LHCN-M2 (cell line): ENCODE results near the gene PDLIM5. TPM values are rescaled to one million over a fixed set of nuclear protein-coding genes. Genes with fewer than 3 reads are reported as not detected.
"Not testable (repeated sequence)": the region's sequence is repeated elsewhere in the genome, so short reads cannot be mapped to it uniquely, and the experiment has no call there.

Experiments
- DNase-seq: peaks from one replicate; pipeline ENCODE4 v3.0.0-alpha.2; 2012; ENCODE audit warnings: low read depth
- total RNA-seq: library from RNA; depleted of rRNA; stranded (reverse); fragments of >200 nt; gene quantifications from 2 replicates; pipeline ENCODE4 v1.2.3, GENCODE V29; 2014

Gene PDLIM5
- total RNA-seq, 1 experiment from 2014 or later, result 73.1 TPM

DNA sequence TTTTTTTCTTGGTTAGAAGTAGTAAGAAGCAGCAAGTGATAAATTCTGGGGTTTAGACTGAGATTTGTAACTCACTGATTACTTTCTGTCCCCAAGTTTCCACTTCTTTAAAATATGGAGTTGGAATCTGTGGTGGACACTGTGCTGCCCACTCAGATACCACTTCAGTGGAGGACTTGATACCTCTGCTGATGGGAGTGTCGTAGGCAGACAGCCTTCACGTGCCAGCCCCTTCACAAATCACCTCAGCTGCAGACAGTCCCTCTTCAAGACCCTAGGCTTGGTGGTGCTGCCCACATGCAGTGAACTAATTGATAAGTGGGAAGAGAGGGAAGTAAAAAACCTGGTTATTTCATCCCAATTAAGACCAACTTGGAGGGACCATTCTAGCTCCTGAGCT lies 139.5 kb downstream of the PDLIM5 start:
- DNase-seq, result no peak

DNA sequence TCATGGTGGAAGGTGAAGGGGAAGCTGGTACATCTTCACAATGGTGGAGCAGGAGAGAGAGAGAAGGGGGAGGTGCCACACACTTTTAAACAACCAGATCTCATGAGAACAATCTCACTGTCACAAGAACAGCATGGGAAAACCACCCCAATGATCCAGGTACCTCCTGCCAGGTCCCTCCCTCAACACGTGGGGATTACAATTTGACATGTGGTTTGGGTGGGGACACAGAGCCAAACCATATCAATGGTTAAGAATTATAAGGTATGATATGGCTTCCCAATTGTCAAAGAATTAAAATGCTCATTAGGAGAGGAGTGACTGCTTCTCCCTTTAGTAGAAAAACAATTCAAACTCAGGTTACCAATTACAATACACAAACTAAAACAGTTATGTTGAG lies 143.3 kb downstream of the PDLIM5 start:
- no peak for DNase-seq

- DNase-seq, result peak; percentile 60
Measured at GRCh38 chr4:94595880-94596483, 144.2 kb downstream of the PDLIM5 start.

- DNase-seq, result no peak
Measured at GRCh38 chr4:94598758-94599157, 147.0 kb downstream of the PDLIM5 start.

- peak; percentile 62 for DNase-seq
Measured at GRCh38 chr4:94603170-94603747, 151.5 kb downstream of the PDLIM5 start.

DNA sequence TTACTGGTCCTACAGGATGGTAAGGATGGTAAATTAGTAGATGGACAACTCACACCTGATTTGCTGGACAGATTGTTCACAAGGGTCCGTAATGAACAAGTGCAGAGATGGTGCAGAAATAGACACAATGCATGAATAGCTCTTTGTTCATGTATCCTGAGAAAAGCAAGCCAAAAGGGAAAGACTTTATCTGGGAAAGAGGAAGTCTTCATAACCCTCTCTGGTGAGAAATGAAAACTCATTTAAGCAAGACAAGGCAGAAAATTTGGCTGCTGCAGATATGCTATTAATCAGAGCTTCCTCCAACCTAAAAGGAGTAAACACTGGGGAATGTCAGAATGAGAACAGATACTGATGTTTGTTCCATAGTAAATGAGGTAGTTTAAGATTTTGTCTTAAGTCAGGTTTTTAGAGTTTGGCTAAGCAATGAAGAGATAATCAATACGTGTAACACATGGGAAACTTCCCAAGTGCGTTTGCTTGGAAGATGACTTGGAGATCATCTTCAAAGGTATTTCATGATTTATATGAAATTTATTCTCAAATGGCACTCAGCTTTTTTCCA lies 153.6 kb downstream of the PDLIM5 start:
- DNase-seq, result no peak

GRCh38 chr4:94610145-94610544 lies 158.4 kb downstream of the PDLIM5 start:
- no peak for DNase-seq

GRCh38 chr4:94613248-94613647 lies 161.5 kb downstream of the PDLIM5 start:
- DNase-seq, result no peak

DNA sequence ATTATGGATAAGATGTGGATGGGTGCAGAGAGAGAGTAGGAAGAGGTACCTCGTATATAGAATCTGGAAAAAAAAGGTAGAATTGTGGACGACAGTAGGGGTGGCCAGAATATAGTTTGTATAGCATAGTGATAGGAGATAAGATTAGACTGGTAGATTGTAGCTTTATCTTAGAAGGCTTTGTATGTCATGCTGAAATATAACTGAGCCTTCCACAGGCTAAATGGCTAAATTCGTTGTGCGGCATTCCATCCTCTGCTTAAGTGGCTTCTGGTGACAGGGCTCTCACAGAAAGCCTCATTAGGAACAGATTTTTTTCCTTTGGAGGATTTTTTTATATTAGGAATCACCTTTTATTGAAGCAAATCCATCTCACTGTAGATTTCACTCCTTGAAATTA lies 163.7 kb downstream of the PDLIM5 start:
- no peak for DNase-seq

- DNase-seq, result peak; percentile 28
Measured at GRCh38 chr4:94621491-94622080, 169.8 kb downstream of the PDLIM5 start.

- no peak for DNase-seq
Measured at GRCh38 chr4:94623126-94623911, 171.6 kb downstream of the PDLIM5 start.

DNA sequence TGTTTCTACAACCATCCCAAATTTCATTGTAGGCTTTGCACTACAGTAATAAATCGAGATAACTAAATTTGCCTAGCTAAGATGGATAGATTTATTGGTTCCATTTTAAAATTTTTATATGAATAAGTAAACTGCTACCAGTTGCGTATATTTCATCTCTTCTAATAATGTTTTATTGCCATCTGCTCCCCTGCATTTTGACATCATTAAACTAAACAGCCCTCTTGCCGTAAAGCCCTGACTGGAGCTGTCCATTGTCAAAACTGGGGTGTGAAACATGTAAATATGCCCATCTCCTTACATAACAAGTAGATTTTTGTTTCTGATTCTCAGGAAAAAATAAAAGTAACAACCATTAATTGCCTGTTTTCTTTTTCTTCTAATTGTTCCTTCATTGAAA lies 175.2 kb downstream of the PDLIM5 start:
- DNase-seq, result no peak

- not testable (repeated sequence) for DNase-seq
Measured at GRCh38 chr4:94629058-94629457, 177.3 kb downstream of the PDLIM5 start.

GRCh38 chr4:94629837-94630236 lies 178.1 kb downstream of the PDLIM5 start:
- DNase-seq, result no peak

- DNase-seq, result peak; percentile 20
Measured at GRCh38 chr4:94634271-94634670, 182.5 kb downstream of the PDLIM5 start.

DNA sequence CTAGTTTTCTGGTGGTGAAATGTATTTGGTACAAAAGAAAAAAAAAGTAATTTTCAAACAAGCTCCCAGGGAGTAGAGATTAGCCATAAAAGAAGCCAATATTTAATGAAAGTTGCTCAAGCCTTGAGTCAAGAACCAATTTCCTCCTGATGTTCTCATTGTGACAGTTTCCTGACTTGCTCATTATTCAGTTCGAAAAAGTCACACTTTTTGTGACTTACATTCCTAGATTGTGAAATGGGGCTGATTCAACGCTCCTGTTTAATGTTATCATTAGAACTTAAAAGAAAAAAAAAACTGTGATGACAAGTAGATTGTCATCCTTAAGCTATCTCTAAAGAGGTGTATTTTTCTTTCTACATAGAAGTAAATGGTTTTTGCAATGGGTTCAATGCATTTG lies 183.4 kb downstream of the PDLIM5 start:
- peak; percentile 38 for DNase-seq

DNA sequence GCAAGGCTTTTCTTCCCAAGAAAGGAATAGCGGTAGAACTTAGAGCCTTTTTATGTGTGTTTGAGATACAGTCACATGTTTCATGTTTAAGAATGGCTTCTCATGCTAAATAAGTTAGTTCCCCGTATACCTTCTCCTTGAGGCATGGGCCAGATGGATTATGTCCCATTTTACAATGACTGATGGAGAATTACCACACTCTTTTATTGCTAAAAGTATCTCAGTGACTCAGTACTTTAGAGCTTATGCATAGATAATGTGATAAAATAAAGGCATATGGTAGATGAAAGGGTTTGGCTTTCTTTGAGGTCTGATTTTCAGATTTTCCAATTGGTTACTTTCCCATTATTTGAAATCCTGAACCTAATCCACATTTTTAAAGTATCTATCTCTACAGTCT lies 184.3 kb downstream of the PDLIM5 start:
- no peak for DNase-seq

- DNase-seq, result no peak
Measured at GRCh38 chr4:94639298-94639697, 187.6 kb downstream of the PDLIM5 start.

DNA sequence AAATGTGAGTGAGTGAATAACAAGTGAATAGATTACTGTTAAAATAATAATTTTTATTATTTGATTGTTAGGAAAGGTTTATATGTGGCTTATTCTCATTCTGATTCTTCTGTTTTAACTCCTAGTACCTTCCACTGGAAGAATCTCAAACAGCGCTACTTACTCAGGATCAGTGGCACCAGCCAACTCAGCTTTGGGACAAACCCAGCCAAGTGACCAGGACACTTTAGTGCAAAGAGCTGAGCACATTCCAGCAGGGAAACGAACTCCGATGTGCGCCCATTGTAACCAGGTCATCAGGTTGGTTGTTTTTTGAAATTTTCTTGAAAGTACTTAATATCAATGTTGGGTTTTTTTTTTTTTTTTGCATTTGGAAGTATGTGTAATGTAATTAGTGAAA lies 188.4 kb downstream of the PDLIM5 start:
- DNase-seq, result no peak

GRCh38 chr4:94641702-94642560 lies 190.2 kb downstream of the PDLIM5 start:
- peak; percentile 69 for DNase-seq

DNA sequence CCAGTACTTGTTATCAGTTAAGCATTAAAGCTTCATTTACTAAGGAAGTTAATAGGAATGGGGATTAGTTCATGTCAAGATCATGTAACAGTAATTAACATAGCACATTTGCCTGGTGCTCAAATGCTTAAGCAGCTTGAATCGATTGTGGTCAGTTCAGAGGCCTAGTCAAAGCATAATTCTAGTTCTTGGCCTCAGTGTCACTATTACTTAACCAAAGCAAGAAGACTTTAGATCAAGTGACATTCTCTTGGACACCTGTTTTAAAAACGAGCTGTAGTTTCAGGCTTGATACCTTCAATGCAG lies 190.8 kb downstream of the PDLIM5 start:
- peak; percentile 35 for DNase-seq
